SK-N-SH (cell line): Measurements from ENCODE around the gene C20orf144. TPM values are rescaled to one million over a fixed set of nuclear protein-coding genes. Genes with fewer than 3 reads are reported as not detected.

Experiments used
- CTCF ChIA-PET: fragments of 300-600, 350-600 bp; formaldehyde crosslinking; extraction: SDS; loops from one replicate; lab custom pipeline; 2021; lab: Yijun Ruan, JAX
- POLR2A ChIA-PET: fragments of 350-600 bp; sonication (Branson Sonifier 250); formaldehyde crosslinking; extraction: SDS; loops from one replicate; lab custom pipeline; 2020; ENCODE audit warnings: antibody characterized with exemption, inconsistent platforms; lab: Yijun Ruan, JAX
- DNase-seq: peaks from one replicate; pipeline ENCODE4 v3.0.0; 2012
- H2AFZ ChIP-seq: fragments of 200-600 bp; sonication (generic); 2 replicates; pipeline ENCODE4 v1.8.1; 2016; ENCODE audit warnings: antibody characterized with exemption, mild to moderate bottlenecking, low read depth
- H3F3A ChIP-seq: fragments of 200-600 bp; sonication (generic); replicated peaks from 2 replicates; pipeline ENCODE3; 2016; ENCODE audit warnings: antibody characterized with exemption, mild to moderate bottlenecking; ENCODE audit not compliant: insufficient read depth
- H3K27ac ChIP-seq, 2 experiments: fragments of 200-500 bp in 1 of 2; fragments of 200-600 bp in 1 of 2; sonication (Bioruptor generic) in 1 of 2; sonication (generic), shearing (Covaris generic) in 1 of 2; 2 replicates each; pipeline versions ENCODE4 v1.5.1 to v1.6.1; 2014 to 2016; ENCODE audit warnings: low read depth in 2 of 2, inconsistent platforms in 1 of 2, low read length in 1 of 2, mild to moderate bottlenecking in 1 of 2, mixed read lengths in 1 of 2
- H3K27me3 ChIP-seq: fragments of 200-600 bp; sonication (generic), shearing (Covaris generic); 2 replicates; pipeline ENCODE4 v1.6.1; 2016; ENCODE audit warnings: mixed run types; ENCODE audit not compliant: insufficient read depth
- H3K36me3 ChIP-seq, 2 experiments: fragments of 200-500 bp in 1 of 2; fragments of 200-600 bp in 1 of 2; sonication (Bioruptor generic) in 1 of 2; sonication (generic) in 1 of 2; replicated peaks in 1 of 2; 2 replicates each; pipeline versions ENCODE3 to v1.5.1; 2014 to 2016; ENCODE audit warnings: low read length in 1 of 2, mild to moderate bottlenecking in 1 of 2; ENCODE audit not compliant: insufficient read depth in 2 of 2, control insufficient read depth in 1 of 2
- H3K4me1 ChIP-seq, 2 experiments: fragments of 200-500 bp in 1 of 2; fragments of 200-600 bp in 1 of 2; sonication (Bioruptor generic) in 1 of 2; sonication (generic), shearing (Covaris generic) in 1 of 2; 2 replicates each; pipeline versions ENCODE4 v1.5.1 to v1.6.1; 2014 to 2016; ENCODE audit warnings: low read depth in 1 of 2, low read length in 1 of 2, mixed run types in 1 of 2; ENCODE audit not compliant: insufficient read depth in 2 of 2, control insufficient read depth in 1 of 2
- H3K4me2 ChIP-seq: fragments of 200-600 bp; sonication (generic), shearing (Covaris generic); 2 replicates; pipeline ENCODE4 v1.6.1; 2017; ENCODE audit warnings: mixed run types
- H3K4me3 ChIP-seq, 2 experiments: fragments of 200-500 bp in 1 of 2; fragments of 200-600 bp in 1 of 2; sonication (Bioruptor generic) in 1 of 2; sonication (generic), shearing (Covaris generic) in 1 of 2; 2 replicates each; pipeline versions ENCODE4 v1.5.1 to v1.8.1; 2014 to 2016; ENCODE audit warnings: low read depth in 2 of 2, inconsistent platforms in 1 of 2, low read length in 1 of 2, mild to moderate bottlenecking in 1 of 2, mixed read lengths in 1 of 2, moderate library complexity in 1 of 2
- H3K79me2 ChIP-seq: fragments of 200-600 bp; sonication (generic); 2 replicates; pipeline ENCODE4 v1.8.1; 2017; ENCODE audit warnings: mild to moderate bottlenecking; ENCODE audit not compliant: insufficient read depth
- H3K9ac ChIP-seq: fragments of 200-600 bp; sonication (generic); 2 replicates; pipeline ENCODE4 v1.6.1; 2017; ENCODE audit warnings: mixed run types
- H3K9me2 ChIP-seq: fragments of 200-600 bp; sonication (generic); 2 replicates; pipeline ENCODE4 v1.6.1; 2017; ENCODE audit warnings: mixed run types
- H3K9me3 ChIP-seq: fragments of 200-600 bp; sonication (generic); 2 replicates; pipeline ENCODE4 v1.6.1; 2017; ENCODE audit warnings: mixed run types, mild to moderate bottlenecking, moderate library complexity
- H4K20me1 ChIP-seq: fragments of 200-600 bp; sonication (generic); 2 replicates; pipeline ENCODE4 v1.6.1; 2017; ENCODE audit warnings: mild to moderate bottlenecking, mixed run types; ENCODE audit not compliant: insufficient read depth
- CHD2 ChIP-seq: fragments of 150-350 bp; IDR thresholded peaks from 2 replicates; pipeline ENCODE4 v1.6.1; 2018; ENCODE audit warnings: low read length; ENCODE audit not compliant: partially characterized antibody
- ELF1 ChIP-seq: IDR thresholded peaks from 2 replicates; pipeline ENCODE4 v1.4.0; 2012
- FOXJ3 ChIP-seq: sonication (generic); formaldehyde crosslinking; IDR thresholded peaks from 2 replicates; pipeline ENCODE4 v1.5.1; 2020; ENCODE audit warnings: mild to moderate bottlenecking, missing genetic modification reagents
- FOXM1 ChIP-seq: IDR thresholded peaks from 2 replicates; pipeline ENCODE4 v1.4.0; 2012; ENCODE audit warnings: low read depth, mild to moderate bottlenecking
- GABPA ChIP-seq: IDR thresholded peaks from 2 replicates; pipeline ENCODE4 v1.4.0; 2012; ENCODE audit warnings: low read depth, mild to moderate bottlenecking
- MEF2A ChIP-seq: IDR thresholded peaks from 2 replicates; pipeline ENCODE4 v1.4.0; 2012; ENCODE audit warnings: low read depth, borderline replicate concordance
- MXI1 ChIP-seq: IDR thresholded peaks from 2 replicates; pipeline ENCODE4 v1.6.1; 2012; ENCODE audit warnings: mild to moderate bottlenecking, low read depth, low read length, improper control_type of control experiment
- NFIC ChIP-seq: IDR thresholded peaks from 2 replicates; pipeline ENCODE4 v1.4.0; 2012; ENCODE audit warnings: borderline replicate concordance
- NRF1 ChIP-seq: IDR thresholded peaks from 2 replicates; pipeline ENCODE4 v1.6.1; 2012; ENCODE audit warnings: low read depth, mild to moderate bottlenecking, low read length
- RXRA ChIP-seq: IDR thresholded peaks from 2 replicates; pipeline ENCODE4 v1.4.0; 2012; ENCODE audit warnings: low read depth, mild to moderate bottlenecking, borderline replicate concordance
- SMC3 ChIP-seq: IDR thresholded peaks from 2 replicates; pipeline ENCODE4 v1.6.1; 2012; ENCODE audit warnings: low read depth, low read length, improper control_type of control experiment
- TCF12 ChIP-seq: IDR thresholded peaks from 2 replicates; pipeline ENCODE4 v1.4.0; 2012
- WGBS: methylation state at CpG from one replicate; pipeline ENCODE4 v1.1.6; 2017; ENCODE audit warnings: low lambda C conversion rate; 5-methylcytosine and 5-hydroxymethylcytosine counted together
- polyA plus RNA-seq, 3 experiments: library from polyadenylated mRNA; depleted of rRNA; stranded (reverse); fragments of >200 nt; gene quantifications; 2 replicates each; pipeline ENCODE4 v1.2.3, GENCODE V29; 2012
- TF ChIP-seq, protein P1 (sequence below): IDR thresholded peaks from 2 replicates; pipeline ENCODE4 v1.4.0; 2012; ENCODE audit warnings: low read depth, borderline replicate concordance
- TF ChIP-seq, protein P2 (sequence below): IDR thresholded peaks from 2 replicates; pipeline ENCODE4 v1.4.0; 2012; ENCODE audit warnings: low read depth, borderline replicate concordance
- TF ChIP-seq, protein P3 (sequence below): fragments of 200-600 bp; sonication (generic); IDR thresholded peaks from 2 replicates; pipeline ENCODE4 v1.6.1; 2017; ENCODE audit warnings: antibody characterized with exemption, mild to moderate bottlenecking, moderate library complexity
- TF ChIP-seq, protein P4 (sequence below): IDR thresholded peaks from 2 replicates; pipeline ENCODE4 v1.4.0; 2012; ENCODE audit warnings: low read depth
- TF ChIP-seq, protein P5 (sequence below): fragments of 150-350 bp; IDR thresholded peaks from 2 replicates; pipeline ENCODE4 v1.6.1; 2017; ENCODE audit warnings: antibody characterized with exemption, low read length, low read depth, borderline replicate concordance

C20orf144 gene
- polyA plus RNA-seq, 1 of the 3 experiments (the other 2 are of a cell fraction): 0.12 TPM

DNA sequence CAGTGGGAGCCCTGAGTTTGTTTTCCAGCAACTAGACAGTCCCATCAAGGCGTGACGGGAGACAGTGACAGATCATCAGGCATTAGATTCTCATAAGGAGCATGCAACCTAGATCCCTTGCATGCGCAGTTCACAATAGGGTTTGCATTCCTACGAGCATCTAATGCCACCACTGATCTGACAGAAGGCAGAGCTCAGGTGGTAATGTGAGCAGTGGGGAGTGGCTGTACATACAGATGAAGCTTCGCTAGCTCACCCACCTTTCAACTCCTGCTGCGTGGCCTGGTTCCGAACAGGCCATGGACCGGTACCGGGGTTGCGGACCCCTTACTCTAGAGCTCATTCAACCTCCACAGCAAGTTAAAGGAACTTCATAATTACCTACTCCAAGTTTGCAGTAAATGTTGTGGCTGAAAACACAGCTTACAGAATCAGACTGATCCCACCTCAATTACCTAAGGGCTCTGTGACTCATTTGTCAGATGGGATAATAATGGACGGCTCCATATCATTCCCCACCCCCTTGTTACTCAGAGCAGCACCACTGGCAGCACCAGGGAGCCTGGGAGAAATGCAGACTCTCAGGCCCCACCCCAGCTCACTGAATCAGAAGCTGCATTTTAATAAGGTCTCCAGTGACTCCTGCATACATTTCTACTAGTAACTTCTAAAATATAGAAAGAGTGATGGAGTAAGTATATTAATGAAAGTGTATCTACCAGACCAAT is 42.2 kb downstream of the C20orf144 start:
- TF ChIP-seq, protein P1, sequence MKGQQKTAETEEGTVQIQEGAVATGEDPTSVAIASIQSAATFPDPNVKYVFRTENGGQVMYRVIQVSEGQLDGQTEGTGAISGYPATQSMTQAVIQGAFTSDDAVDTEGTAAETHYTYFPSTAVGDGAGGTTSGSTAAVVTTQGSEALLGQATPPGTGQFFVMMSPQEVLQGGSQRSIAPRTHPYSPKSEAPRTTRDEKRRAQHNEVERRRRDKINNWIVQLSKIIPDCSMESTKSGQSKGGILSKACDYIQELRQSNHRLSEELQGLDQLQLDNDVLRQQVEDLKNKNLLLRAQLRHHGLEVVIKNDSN: no peak
- TF ChIP-seq MEF2A (no peak), NRF1 (no peak), TCF12 (no peak), NFIC (no peak), MXI1 (no peak), ELF1 (no peak), RXRA (no peak), FOXM1 (no peak), CHD2 (no peak), SMC3 (no peak), GABPA (no peak), FOXJ3 (CRISPR knock-in tag) (no peak)
- TF ChIP-seq, protein P2, sequence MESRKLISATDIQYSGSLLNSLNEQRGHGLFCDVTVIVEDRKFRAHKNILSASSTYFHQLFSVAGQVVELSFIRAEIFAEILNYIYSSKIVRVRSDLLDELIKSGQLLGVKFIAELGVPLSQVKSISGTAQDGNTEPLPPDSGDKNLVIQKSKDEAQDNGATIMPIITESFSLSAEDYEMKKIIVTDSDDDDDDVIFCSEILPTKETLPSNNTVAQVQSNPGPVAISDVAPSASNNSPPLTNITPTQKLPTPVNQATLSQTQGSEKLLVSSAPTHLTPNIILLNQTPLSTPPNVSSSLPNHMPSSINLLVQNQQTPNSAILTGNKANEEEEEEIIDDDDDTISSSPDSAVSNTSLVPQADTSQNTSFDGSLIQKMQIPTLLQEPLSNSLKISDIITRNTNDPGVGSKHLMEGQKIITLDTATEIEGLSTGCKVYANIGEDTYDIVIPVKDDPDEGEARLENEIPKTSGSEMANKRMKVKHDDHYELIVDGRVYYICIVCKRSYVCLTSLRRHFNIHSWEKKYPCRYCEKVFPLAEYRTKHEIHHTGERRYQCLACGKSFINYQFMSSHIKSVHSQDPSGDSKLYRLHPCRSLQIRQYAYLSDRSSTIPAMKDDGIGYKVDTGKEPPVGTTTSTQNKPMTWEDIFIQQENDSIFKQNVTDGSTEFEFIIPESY: no peak
- TF ChIP-seq, protein P3, sequence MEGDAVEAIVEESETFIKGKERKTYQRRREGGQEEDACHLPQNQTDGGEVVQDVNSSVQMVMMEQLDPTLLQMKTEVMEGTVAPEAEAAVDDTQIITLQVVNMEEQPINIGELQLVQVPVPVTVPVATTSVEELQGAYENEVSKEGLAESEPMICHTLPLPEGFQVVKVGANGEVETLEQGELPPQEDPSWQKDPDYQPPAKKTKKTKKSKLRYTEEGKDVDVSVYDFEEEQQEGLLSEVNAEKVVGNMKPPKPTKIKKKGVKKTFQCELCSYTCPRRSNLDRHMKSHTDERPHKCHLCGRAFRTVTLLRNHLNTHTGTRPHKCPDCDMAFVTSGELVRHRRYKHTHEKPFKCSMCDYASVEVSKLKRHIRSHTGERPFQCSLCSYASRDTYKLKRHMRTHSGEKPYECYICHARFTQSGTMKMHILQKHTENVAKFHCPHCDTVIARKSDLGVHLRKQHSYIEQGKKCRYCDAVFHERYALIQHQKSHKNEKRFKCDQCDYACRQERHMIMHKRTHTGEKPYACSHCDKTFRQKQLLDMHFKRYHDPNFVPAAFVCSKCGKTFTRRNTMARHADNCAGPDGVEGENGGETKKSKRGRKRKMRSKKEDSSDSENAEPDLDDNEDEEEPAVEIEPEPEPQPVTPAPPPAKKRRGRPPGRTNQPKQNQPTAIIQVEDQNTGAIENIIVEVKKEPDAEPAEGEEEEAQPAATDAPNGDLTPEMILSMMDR: no peak
- TF ChIP-seq, protein P4, sequence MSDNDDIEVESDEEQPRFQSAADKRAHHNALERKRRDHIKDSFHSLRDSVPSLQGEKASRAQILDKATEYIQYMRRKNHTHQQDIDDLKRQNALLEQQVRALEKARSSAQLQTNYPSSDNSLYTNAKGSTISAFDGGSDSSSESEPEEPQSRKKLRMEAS: no peak
- TF ChIP-seq, protein P5, sequence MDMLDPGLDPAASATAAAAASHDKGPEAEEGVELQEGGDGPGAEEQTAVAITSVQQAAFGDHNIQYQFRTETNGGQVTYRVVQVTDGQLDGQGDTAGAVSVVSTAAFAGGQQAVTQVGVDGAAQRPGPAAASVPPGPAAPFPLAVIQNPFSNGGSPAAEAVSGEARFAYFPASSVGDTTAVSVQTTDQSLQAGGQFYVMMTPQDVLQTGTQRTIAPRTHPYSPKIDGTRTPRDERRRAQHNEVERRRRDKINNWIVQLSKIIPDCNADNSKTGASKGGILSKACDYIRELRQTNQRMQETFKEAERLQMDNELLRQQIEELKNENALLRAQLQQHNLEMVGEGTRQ: no peak
- Histone ChIP-seq H4K20me1 (no peaks in the 10 kb centered on the region), H3K4me2 (no peak overlapping the region), H3K36me3 (peaks cover 0 to 5% of the 10 kb centered on the region in 2 experiments), H3K9ac (no peak overlapping the region), H3K9me3 (no peaks in the 10 kb centered on the region), H3K9me2 (no peaks in the 10 kb centered on the region), H3K27ac (no peak overlapping the region), H2AFZ (no peak overlapping the region), H3F3A (no peaks in the 10 kb centered on the region), H3K4me3 (no peak overlapping the region), H3K79me2 (no peaks in the 10 kb centered on the region), H3K27me3 (no peaks in the 10 kb centered on the region), H3K4me1 (peaks cover 0 to 15% of the 10 kb centered on the region in 2 experiments; a peak in 1 of 4 replicates)
- 89% methylated on average over 11 of the region's 11 CpGs for WGBS
- DNase-seq: no peak
- ChIA-PET POLR2A (no interaction called here), CTCF (interaction anchor here (0.6 to 2.7 kb wide), 4 partner anchors 11 to 37 kb away, joined by 3 to 9 read pairs (median 3); no protein-coding TSS in a partner anchor)
